Neuron (in vitro differentiated cells): ENCODE results near the gene TLCD3B.
"Not testable (repeated sequence)": the region's sequence is repeated elsewhere in the genome, so short reads cannot be mapped to it uniquely, and the experiment has no call there.

Experiments used
- H2AFZ ChIP-seq: one replicate; pipeline ENCODE4 v1.6.1; 2013; ENCODE audit warnings: low read depth, mild to moderate bottlenecking, inconsistent platforms, low read length, moderate library complexity
- H3K27me3 ChIP-seq: one replicate; pipeline ENCODE4 v1.6.1; 2013; ENCODE audit warnings: low read length; ENCODE audit not compliant: insufficient read depth
- H3K36me3 ChIP-seq: one replicate; pipeline ENCODE4 v1.6.1; 2013; ENCODE audit warnings: low read length; ENCODE audit not compliant: insufficient read depth
- H3K4me1 ChIP-seq: one replicate; pipeline ENCODE4 v1.6.1; 2013; ENCODE audit warnings: low read length; ENCODE audit not compliant: insufficient read depth
- H3K4me3 ChIP-seq: 2 replicates; pipeline ENCODE4 v1.5.1; 2013; ENCODE audit warnings: mild to moderate bottlenecking, low read length, moderate library complexity
- H3K9me3 ChIP-seq: one replicate; pipeline ENCODE4 v1.6.1; 2013; ENCODE audit warnings: low read length

Gene TLCD3B

DNA sequence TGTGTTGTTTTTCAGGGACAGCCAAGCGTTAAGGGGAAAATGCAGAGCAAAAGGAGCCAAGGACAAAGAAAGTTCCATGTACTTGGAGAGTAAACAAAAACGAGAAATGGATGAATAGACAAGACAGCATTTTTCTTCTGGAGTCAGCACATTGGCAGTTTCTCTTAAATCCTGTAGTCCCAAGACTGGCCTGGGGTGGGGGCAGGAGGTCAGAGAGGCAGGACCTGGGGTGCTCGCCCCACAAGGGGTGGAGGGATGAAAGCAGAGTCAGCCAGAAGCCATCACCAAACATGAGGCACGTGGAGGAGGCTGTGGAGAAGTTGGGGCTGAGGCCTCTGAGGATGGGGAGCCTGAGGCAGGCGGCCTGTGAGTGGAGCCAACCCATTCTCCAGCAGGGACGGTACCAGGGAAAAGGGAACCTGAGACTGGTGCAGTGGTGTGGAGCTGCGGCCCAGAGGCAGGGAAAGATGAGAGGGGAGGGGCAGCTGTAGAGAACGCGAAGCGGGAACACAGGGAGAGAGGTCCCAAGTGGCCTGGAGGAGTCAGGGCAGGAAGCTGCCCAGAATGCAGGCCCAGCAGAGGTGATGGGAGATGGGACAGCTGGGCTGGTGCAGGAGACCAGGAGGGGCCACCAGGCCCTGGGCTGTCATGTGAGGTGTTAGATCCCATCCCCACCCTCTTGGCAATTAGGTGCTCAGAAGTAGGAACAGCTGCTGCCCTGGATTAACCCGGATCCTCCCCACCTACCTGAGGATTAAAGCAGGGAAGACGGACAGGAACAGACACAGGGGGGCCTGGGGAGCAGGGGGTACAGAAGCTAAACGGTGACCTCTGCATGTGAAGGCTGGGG lies 3.3 kb downstream of the TLCD3B start:
- H3K27me3 ChIP-seq, result peaks cover 12% of the 10 kb centered on the region
- H3K4me1 ChIP-seq, result peaks cover 17% of the 10 kb centered on the region

DNA sequence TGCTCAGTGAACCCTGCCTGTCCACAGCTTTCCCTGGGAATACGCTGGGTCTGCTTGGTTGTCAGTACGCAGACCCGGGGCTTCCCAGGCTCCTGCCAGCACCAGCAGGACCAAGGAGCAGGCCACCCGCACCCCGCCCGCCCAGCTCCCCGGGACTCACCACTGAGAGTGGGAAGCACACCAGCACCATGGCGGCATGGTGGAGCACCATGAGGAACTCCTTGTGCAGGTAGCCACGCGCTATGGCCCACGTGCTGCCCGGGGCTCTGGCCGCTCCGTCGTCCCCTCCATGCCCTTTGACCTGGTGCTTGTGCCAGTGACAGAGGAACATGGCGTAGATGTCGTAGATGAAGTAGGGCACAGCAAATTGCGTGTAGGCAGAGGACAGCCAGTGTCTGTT lies 4.6 kb downstream of the TLCD3B start:
- Histone ChIP-seq H3K27me3 (peaks cover 9% of the 10 kb centered on the region), H2AFZ (no peak overlapping the region), H3K9me3 (no peaks in the 10 kb centered on the region), H3K36me3 (no peaks in the 10 kb centered on the region), H3K4me1 (peaks cover 8% of the 10 kb centered on the region), H3K4me3 (no peak overlapping the region)

More for the DNA sequence above, 3.3 kb downstream of the TLCD3B start:
- no peak overlapping the region for H2AFZ ChIP-seq
- H3K36me3 ChIP-seq, result no peaks in the 10 kb centered on the region
- H3K4me3 ChIP-seq, result no peak overlapping the region
- H3K9me3 ChIP-seq, result no peaks in the 10 kb centered on the region

DNA sequence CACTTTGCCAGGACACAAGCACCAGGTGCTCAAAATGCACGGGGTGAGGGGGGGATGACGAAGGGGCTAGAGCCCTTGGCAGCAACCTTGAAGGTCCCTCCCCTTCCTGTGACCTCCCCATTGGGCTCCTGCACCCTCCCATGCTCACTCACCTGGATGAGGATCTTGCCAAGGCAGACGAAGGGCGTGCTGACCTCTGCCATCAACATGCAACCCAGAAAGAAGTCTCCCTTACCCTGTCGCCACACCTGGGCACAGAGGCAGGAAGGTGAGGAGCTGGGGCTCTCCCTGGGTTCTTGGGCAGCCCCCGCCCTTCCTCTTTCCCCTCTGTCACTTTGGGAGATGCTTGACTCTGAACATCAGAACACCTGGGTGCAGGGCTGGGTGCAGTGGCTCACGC lies 5.5 kb downstream of the TLCD3B start:
- no peaks in the 10 kb centered on the region for H3K36me3 ChIP-seq
- H3K27me3 ChIP-seq, result peaks cover 8% of the 10 kb centered on the region
- H3K4me3 ChIP-seq, result no peak overlapping the region
- no peaks in the 10 kb centered on the region for H3K9me3 ChIP-seq
- peaks cover 3% of the 10 kb centered on the region for H3K4me1 ChIP-seq
- H2AFZ ChIP-seq, result no peak overlapping the region

DNA sequence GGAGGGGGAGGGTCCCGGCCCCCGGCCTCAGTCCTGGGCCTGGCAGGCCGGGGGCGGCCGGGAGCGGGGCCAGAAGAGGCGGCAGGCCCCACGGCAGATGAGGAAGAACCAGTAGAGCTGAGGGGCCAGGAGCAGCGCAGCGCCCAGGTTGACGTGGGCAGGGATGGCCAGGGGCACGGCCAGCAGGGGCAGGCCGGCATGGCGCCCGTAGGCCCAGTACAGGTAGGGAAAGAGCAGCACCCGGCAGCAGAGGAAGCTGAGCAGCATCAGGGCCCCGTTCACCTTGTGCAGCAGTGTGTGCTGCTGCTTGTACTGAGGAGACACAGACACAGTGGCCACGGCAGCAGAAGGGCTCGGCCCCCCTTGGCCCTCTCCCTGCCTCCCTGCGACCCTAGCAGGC lies 5.9 kb downstream of the TLCD3B start:
- Histone ChIP-seq H3K4me3 (no peak overlapping the region), H3K27me3 (peaks cover 8% of the 10 kb centered on the region), H3K4me1 (peaks cover under 1% of the 10 kb centered on the region), H3K9me3 (no peaks in the 10 kb centered on the region), H3K36me3 (no peaks in the 10 kb centered on the region), H2AFZ (no peak overlapping the region)

DNA sequence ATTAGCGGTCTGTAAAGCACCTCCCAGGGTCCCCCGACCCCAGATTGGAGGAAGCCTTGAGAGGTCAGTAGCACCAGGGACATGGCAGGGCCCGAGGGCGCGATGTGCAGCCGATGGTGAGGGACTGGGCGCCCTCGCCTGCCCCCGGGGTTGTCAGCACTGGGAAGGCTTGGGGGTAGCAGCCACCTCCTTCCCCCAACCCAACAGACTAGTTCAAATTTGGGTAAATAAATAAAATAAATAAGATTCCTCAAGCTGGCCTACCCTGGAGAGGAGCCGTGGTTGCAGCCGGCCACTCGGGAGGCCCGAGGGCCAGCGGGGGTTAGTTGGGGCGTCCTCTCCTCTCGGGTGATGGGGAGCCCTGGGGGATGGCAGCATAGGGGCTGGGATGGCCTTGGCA lies 6.6 kb downstream of the TLCD3B start:
- H3K27me3 ChIP-seq, result peaks cover 6% of the 10 kb centered on the region
- H3K4me1 ChIP-seq, result no peaks in the 10 kb centered on the region
- H2AFZ ChIP-seq, result no peak overlapping the region
- H3K36me3 ChIP-seq, result no peaks in the 10 kb centered on the region
- no peaks in the 10 kb centered on the region for H3K9me3 ChIP-seq
- no peak overlapping the region for H3K4me3 ChIP-seq

DNA sequence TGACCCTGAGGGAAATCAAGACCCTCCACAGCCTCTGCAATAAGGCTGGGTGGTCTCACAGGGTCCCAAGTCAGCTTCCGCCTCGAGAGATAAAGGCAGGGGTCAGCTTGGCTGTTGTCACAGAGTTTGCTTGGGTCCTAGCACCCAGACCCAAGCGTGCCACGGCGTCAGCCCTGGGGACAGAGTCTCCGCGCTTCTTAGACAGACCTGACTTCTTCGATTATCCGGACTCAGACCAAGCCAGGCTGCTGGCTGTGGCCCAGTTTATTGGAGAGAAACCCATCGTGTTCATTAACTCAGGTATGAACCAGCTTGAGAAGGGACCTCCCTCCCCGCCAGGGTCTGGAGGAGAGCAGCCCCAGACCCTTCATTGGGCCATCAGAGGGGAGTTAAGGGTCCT lies 7.5 kb downstream of the TLCD3B start:
- no peak overlapping the region for H2AFZ ChIP-seq
- peaks cover 5% of the 10 kb centered on the region for H3K27me3 ChIP-seq
- H3K4me3 ChIP-seq, result no peak overlapping the region
- H3K9me3 ChIP-seq, result no peaks in the 10 kb centered on the region
- H3K36me3 ChIP-seq, result no peaks in the 10 kb centered on the region
- H3K4me1 ChIP-seq, result no peaks in the 10 kb centered on the region

DNA sequence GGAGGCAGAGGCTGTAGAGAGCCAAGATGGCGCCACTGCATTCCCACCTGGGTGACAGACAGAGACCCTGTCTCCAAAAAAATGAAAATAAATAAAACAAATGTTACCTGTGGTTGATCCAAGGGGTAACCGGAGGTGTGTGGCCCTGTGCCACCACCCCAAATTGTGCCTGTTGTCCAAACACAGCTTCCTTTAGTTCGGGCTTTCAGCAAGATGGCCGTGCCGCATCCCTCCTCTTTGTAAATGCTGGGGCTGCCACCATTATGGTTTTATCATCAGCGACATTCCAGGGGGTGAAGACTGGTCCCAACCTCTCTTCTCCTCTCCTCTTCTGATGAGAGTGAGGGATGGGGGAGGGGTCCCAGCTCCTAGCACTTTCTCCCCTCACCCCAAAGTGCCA lies 8.2 kb downstream of the TLCD3B start, which contains the start of gene C16orf92:
C16orf92 (plus strand) TSS at position 312 of the 400 bp plus-strand sequence. CDS start 143 bp downstream, outside the sequence.
- H3K36me3 ChIP-seq, result no peaks in the 10 kb centered on the region
- H3K4me3 ChIP-seq, result no peak within 1 kb of the TSS
- H3K27me3 ChIP-seq, result peaks cover 5% of the 10 kb centered on the region
- no peaks in the 10 kb centered on the region for H3K9me3 ChIP-seq
- H3K4me1 ChIP-seq, result no peaks in the 10 kb centered on the region
- H2AFZ ChIP-seq, result no peak within 1 kb of the TSS

DNA sequence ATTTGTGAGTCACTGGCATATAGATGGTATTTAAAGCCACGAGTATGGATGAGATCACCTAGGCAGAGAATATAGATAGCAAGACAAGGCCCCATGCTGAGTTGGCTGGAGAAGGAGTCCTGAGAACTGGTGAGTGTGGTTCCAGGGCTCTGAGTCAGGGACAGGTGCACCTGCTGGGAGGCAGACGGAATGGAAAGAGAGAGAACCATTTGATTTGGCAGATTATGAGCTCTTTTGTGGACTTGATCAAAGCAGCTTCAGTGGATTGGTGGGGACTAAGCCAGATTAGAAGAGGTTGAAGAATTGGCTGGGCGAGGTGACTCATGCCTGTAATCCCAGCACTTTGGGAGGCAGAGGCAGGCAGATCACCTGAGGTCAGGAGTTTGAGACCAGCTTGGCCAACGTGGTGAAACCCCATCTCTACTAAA lies 12.3 kb downstream of the TLCD3B start:
- Histone ChIP-seq H3K4me3 (no peak overlapping the region), H2AFZ (no peak overlapping the region), H3K4me1 (no peaks in the 10 kb centered on the region), H3K27me3 (no peaks in the 10 kb centered on the region), H3K9me3 (no peaks in the 10 kb centered on the region), H3K36me3 (no peaks in the 10 kb centered on the region)

DNA sequence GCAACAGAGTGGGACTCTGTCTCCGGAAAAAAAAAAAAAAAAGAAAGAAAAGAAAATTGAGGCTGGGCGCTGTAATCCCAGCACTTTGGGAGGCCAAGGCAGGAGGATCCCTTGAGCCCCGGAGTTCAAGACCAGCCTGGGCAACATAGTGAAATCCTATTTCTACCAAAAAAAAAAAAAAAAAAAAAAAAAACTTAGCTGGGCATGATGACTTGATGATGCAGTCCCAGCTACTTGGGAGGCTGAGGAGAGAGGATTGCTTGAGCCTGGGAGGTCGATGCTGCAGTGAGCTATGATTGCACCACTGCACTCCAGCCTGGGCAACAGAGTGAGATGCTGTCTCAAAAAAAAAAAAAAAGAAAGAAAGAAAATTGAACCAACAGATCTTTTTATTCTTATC lies 13.1 kb downstream of the TLCD3B start:
- not testable (repeated sequence) for H2AFZ ChIP-seq

DNA sequence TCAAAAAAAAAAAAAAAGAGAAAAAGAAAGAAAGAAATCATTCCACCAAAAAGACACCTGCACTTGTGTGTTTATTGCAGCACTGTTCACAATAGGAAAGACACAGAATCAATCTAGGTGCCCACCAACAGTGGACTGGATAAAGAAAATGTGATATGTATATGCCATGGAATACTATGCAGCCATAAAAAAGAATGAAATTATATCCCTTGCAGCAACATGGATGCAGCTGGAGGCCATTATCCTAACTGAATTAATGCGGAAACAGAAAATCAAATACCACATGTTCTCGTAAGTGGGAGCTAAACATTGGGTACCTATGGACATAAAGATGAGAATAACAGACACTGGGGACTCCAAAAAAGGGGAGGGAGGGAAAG lies 13.8 kb downstream of the TLCD3B start:
- no peaks in the 10 kb centered on the region for H3K9me3 ChIP-seq
- H3K36me3 ChIP-seq, result no peaks in the 10 kb centered on the region
- no peak overlapping the region for H3K4me3 ChIP-seq

More for the DNA sequence above, 13.1 kb downstream of the TLCD3B start:
- H3K36me3 ChIP-seq, H3K9me3 ChIP-seq, H3K4me1 ChIP-seq, H3K4me3 ChIP-seq, H3K27me3 ChIP-seq: not testable (repeated sequence)

DNA sequence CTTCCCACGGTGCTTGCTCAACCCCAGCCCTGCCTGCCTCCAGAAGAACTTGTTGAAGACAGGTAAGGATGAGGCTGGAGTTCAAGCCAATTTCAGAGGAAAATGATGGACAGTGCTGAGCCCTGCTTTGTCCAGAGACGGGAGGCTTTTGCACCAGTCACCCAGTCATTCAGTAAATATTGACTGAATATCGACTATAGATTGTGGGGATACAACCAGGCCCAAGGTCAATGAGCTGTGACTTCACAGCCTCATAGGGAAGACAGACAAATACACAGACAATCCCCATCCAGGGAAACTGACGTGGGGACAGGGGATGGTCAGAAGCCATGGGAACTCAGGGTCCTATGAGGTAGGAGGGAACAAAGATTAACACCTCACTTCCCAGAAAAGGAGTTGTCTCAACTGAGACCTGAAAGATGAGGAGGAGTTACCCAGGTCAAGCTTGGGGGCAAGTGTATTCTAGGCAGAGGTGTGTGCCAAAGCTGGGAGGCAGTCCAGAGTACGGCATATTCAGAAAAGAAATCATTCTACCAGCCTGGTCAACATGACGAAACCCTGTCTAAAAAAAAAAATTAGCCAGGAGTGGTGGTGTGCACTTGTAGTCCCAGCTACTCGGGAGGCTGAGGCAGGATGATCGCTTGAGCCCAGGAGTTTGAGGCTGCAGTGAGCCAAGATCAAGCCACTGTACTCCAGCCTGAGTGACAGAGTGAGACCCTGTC lies 14.4 kb downstream of the TLCD3B start:
- H3K9me3 ChIP-seq, result no peaks in the 10 kb centered on the region
- no peak overlapping the region for H3K4me3 ChIP-seq
- no peaks in the 10 kb centered on the region for H3K4me1 ChIP-seq
- no peak overlapping the region for H2AFZ ChIP-seq
- no peaks in the 10 kb centered on the region for H3K36me3 ChIP-seq
- no peaks in the 10 kb centered on the region for H3K27me3 ChIP-seq

More for the DNA sequence above, 13.8 kb downstream of the TLCD3B start:
- no peaks in the 10 kb centered on the region for H3K4me1 ChIP-seq
- H2AFZ ChIP-seq, result no peak overlapping the region
- H3K27me3 ChIP-seq, result no peaks in the 10 kb centered on the region

DNA sequence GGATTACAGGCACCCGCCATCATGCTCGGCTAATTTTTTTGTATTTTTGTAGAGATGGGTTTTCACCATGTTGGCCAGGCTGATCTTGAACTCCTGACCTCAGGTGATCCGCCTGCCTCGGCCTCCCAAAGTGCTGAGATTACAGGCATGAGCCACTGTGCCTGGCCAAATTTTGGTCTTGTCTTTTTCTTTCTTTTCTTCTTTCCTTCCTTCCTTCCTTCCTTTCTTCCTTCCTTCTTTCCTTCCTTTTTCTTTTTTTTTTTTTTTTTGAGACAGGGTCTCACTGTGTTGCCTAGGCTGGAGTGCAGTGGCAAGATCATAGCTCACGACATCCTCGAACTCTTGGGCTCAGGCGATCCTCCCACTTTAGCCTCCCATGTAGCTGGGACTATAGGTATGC lies 15.6 kb downstream of the TLCD3B start:
- not testable (repeated sequence) for H3K4me3 ChIP-seq, H3K4me1 ChIP-seq, H3K9me3 ChIP-seq, H2AFZ ChIP-seq, H3K36me3 ChIP-seq, H3K27me3 ChIP-seq

DNA sequence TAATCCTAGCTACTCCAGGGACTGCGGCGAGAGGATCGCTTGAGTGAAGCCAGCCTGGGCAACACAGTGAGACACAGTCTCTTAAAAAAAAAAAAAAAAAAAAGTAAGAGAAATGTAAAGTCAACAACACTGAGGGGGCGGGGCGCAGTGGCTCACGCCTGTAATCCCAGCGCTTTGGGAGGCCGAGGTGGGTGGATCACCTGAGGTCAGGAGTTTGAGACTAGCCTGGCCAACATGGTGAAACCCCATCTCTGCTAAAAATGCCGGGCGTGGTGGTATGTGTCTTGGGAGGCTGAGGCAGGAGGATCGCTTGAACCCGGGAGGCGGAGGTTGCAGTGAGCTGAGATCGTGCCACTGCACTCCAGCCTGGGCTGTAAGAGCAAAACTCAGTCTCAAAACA lies 18.5 kb downstream of the TLCD3B start:
- H3K4me3 ChIP-seq, H3K27me3 ChIP-seq, H3K36me3 ChIP-seq, H2AFZ ChIP-seq, H3K9me3 ChIP-seq: not testable (repeated sequence)
- H3K4me1 ChIP-seq, result peaks cover 10% of the 10 kb centered on the region
